GM19397 (cell line): Measurements from ENCODE around the gene ASB7.
"Not testable (repeated sequence)": the region's sequence is repeated elsewhere in the genome, so short reads cannot be mapped to it uniquely, and the experiment has no call there.

Experiments
- ATAC-seq: cut with Tn5 transposase; IDR thresholded peaks from one replicate; pipeline ENCODE4 v1.9.1; 2021; ENCODE audit warnings: mild to moderate bottlenecking, moderate library complexity; ENCODE audit not compliant: unreplicated experiment

ASB7 gene

DNA sequence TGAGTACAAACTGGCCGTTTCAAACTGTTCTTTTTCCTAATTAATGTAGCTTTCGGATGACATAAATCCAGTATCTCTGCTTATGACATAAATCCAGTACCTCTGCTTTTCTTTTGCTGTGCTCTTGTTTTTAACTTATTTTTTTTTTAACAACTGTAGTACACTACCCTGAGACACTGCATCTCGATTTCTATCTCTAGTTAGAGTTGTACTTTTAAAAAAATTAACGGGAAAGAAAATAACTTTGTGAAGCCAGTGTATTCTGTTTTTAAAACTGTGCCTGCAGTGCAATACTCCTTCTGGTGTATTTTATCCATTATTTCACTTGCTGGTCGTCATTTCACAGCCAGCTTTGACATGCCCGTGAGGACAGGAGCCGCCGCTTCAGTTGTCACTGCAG lies 46.6 kb downstream of the ASB7 start:
- ATAC-seq = no peak

DNA sequence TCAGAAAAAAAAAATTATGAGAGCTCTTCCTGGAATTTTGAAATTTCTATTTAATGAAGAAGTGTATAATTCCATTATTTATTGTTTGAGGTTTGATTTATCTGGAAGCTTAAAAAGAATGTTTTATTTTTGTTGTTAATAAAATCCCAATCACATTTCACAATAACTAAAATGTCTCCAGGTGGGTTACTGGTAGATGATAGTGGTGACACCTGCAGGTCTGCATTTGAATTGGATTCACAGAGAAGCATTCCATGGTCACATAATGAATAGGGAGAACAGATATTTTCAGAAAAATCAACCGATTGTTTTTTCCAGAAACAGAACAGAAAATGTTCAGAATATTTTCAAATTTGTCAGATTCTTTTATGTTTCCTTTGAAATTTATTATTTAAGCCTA lies 48.3 kb downstream of the ASB7 start:
- ATAC-seq = no peak

DNA sequence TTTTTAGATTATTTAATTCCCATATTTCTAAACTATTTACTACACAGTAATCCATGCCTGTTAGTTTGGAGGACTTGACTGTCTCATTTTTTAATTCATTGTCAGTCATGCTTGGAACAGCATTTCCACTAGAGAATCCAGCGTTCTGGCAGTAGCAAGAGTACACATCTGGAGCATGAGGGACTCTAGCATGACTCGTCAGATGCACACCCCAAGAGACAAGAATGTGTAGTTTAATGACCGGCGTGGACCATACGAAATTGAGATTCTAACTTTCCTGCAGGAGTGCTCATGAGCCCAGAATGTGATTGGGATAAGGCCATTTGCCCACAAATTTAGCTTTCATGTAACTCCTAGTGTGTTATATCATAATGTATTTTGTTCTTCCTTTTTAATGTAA lies 48.9 kb downstream of the ASB7 start:
- no peak for ATAC-seq

DNA sequence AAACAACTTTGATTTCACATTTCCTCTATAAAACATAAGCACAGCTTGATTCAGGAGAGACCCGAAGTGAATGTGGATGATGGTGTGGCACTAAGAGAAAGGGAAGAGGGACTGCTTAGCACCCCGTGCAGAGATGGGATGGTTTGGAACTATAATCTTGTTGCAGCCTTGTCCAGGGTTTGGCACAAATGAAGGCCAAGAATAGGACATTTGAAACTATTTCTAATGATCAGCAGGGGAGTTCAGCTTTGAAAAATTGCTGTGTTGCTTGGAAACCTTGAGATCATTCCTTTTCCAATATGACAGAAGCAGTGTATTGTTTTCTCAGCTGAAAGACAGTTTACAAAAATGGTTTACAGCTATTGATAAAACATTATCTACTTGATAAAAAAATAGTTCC lies 49.7 kb downstream of the ASB7 start:
- no peak for ATAC-seq

DNA sequence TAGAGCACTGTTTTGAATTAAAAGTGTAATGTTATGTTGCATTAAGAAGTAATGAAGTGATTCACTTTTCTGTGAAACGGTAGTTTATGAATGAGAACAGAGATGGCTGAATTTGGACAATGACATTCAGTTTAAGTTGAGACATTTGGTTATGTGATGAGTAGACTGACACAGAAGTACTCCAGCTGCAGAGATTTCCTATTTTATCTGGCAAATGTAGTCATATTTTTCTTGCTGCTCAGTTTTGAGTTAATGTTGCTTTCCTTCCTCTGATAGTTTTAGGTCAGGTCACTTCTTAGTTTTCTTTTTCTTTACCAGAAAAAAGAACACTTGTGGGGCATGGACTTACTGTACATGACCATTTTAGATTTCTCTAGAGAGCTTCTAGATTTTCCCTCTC lies 51.2 kb downstream of the ASB7 start:
- ATAC-seq = no peak

DNA sequence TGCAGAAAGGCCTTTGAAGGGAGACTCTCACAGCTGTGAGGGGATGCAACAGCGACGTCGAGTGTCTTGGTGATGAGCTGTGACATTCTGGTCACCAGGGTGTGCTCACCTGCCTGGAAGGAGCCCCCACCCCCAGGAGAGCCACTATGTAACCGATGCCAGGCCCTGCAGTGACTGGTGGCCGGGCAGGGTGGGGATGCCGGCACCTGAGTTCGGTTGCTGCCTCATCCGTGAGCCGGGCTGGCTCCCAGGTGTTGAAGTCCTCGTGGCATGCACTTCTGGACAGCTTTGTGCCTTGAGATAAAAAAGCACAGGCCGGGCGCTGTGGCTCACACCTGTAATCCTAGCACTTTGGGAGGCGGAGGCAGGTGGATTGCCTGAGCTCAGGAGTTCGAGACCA lies 56.5 kb downstream of the ASB7 start:
- no peak for ATAC-seq

DNA sequence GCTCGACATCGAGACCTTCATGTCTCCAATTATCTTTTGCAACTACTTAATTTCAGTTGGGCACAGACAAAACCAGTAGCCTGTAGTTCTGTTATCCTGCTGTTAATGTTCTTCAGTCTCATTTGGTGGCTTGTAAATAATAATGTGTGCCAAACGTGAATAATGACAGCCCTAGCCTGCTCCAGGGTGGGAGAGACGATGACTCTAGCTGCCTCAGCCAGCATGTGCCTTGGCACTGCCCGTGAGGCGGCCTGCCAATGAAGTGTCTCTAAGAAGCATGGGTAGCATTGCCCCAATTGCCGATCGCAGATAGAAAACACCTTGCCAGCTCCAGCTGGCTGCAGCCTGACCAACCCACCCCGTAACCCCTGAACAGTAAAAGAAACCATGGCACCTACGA lies 58.8 kb downstream of the ASB7 start:
- ATAC-seq = no peak

DNA sequence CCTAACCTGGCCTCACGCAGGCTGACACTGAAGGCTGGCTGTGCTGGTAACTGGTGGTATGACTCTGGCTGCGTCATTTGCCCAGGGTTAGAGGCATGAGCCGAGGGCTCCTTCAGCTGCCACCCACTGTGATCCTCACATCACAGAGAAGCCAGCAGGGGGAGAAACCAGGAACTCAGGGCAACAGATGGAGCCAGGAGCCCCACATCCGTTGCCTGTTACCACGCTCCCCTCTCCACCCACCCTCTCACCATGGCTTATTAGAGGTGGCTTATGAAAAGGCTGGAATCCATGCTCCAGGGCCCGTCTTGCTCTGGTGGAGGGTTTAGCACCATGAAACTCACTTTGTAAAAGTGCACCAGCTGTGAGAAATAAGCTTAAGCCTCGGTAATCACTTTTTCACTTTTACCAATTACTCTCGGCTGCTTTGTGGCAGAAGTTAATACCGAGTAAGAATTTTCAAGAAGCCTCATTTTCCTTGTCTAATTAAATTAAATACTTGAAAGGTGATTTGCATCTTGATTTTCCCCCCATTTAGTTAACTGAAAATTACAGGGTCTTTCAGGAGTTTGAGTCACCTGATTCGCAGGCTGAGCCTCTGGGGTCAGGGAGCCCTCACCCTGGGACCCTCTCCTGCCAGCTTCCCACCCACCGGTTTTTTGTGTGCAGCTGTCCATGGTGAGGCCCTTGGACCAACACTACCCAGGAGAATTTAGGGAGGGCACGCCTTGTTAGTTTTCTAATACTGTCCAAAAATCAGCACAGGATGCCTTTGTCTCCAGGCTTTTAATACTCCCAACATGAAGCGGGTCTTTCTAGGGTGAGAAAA lies 60.9 kb downstream of the ASB7 start:
- no peak for ATAC-seq

DNA sequence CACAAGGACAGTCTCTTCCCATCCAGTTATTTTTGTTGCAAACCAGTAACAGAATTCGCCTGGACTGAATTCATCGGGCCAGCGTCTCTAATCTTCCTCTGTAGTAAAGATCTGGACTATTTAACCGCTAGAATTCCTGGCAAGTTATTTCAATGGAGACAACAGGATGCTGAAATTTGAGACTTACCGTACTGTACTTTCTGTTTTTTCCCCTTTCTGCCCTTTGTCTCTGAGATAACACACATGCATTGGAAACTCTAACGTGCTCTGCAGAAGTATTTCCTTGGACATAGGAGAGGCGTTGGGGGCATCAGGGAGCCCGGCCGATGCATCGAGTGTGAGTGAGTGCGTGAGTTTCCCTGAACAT lies 61.5 kb downstream of the ASB7 start:
- ATAC-seq = no peak

DNA sequence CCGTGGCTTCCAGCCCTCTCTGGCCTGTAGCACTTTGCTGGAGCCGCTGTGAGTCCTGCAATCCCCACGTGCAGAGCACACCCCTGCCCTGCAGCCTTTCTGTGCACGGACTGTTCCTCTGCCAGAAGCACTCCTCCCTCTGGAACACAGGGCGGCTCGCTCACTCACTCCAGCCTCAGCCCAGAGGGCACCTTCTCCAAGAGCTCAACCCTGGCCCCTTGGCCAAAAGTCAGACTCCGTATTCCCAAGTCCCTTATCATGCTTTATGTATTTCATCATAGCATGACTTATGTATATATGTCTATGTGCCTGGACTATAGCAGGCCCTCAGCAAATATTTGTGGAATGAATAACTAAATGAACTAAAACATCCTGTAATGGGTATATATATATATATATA lies 63.2 kb downstream of the ASB7 start:
- ATAC-seq = no peak

DNA sequence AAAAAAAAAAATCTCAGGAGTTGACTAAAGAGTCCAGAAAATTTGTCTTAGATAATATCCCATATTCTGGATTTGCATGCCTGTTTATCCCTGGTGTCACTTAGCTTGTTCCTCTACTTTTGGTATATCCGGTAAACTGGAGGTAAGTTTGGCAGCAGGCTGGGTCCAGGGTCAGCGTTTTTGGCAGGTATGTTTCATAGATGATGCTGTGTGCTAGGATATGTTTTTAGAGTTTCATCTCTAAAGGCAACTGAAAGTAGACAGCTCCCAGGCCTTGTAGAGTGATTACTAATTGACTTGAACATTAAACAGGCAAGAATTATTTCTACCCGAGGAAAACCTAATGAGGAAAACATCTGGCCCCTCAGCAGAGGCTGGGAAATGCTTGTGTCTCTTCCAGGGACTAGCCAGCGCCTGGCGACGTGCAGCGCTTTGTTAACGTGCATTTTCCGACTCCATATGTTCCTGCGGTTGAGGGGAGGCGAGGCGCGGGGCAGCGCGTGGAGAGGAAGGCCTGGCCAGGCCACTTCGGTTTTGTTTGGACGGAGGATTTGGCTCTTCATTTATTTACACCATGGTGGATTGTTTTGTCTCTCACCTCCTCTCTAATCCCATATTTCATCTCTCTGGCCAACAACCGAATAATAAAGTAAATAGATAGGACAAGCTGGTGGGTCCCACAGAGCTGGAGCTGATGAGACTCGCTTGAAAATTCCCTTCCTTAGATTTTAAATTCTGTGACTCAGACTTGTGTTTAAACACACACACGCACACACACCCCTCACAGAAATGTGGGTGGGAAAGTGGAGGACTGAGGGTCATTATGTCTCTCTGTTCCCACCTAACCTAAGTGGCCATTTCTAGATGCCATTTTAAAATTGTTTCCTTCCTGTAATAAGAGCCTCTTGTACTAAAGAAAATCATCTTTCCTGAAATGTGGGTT lies 65.3 kb downstream of the ASB7 start:
- ATAC-seq = no peak

DNA sequence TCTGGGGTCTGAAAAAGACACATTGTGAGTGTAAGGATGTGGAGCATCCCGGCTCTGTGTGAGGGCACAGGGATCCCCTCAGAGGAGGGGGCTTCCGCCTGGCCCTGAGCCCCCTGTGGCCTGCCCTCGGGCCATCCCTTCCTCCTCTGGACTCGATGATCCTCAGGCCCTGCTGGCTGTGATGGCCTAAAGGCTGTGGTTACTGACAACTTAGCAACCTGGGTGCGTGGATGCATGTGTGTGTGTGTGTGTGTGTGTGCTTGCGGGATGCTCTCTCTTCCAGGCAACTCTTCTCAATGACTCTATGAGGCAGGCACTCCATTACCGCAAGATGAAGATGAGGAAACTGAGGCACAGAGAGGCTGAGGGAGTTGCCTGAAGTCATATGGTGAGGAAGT lies 66.0 kb downstream of the ASB7 start:
- ATAC-seq = no peak

DNA sequence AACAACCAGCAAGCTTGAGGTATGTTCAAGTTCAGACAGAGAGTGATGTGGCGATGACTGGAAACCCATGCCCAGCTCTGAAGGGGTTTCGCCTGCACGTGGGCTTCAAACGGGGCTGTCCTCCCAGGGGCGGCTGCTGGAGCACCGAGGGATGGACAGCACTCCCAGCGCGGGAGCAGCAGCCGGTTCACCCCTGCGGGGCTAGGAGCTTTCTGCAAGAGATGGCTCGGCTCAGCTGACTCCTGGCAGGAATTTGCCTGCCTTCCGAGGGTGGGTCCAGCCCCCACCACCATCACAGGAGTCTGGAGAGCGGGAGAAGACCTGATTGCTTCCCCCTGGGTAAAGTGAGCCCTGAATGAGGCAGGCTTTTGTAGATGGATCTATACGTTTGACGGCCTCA lies 66.9 kb downstream of the ASB7 start:
- ATAC-seq = no peak

DNA sequence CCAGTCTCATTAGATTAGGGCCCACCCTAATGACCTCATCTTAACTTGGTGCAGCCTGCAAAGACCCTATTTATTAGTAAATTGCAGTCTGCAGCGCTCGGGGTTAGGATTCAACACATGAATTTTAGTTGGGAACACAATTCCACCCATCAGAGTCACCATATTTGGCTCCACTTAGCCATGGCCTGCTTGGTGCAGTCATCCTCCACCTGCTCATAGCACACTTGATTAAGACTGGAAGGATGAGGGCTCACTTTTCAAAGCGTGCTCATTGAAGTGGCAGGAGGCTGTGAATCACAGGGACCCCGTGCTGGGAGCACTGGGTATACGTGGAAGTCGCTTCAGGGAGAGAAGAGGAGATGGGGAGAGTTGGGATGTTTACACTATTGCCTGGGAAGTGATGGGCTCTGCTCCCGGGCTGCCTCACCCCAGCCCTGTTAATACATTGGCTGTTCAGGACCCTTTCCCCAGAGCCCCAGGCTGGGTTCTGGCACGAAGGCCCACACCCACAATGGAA lies 68.2 kb downstream of the ASB7 start:
- no peak for ATAC-seq

DNA sequence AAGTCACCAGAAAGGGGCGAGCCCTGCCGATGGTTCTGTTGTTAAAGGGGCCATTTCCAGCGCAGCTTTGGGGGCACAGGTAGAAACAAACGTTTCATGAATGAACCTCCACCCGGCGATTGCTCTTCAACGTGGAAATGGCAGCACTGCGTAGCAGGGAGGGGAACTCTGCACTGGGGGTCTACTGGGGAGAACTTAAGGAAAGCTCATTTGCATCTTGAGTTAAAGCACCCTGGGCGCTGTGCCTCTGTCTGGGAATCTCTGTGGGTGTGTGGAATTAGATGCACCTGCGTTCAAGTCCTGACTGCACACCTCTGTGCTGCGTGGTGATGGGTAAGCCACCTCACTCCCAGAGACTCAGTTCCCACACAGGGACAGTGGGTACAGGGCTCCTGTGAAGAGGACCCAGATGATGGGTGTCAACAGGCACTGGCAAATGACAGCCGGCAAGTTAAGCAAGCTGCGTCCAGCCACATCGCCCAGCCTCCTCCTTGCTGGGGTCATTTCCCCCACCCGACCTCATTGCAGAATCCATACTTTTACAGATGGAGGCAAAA lies 68.8 kb downstream of the ASB7 start:
- ATAC-seq = no peak

DNA sequence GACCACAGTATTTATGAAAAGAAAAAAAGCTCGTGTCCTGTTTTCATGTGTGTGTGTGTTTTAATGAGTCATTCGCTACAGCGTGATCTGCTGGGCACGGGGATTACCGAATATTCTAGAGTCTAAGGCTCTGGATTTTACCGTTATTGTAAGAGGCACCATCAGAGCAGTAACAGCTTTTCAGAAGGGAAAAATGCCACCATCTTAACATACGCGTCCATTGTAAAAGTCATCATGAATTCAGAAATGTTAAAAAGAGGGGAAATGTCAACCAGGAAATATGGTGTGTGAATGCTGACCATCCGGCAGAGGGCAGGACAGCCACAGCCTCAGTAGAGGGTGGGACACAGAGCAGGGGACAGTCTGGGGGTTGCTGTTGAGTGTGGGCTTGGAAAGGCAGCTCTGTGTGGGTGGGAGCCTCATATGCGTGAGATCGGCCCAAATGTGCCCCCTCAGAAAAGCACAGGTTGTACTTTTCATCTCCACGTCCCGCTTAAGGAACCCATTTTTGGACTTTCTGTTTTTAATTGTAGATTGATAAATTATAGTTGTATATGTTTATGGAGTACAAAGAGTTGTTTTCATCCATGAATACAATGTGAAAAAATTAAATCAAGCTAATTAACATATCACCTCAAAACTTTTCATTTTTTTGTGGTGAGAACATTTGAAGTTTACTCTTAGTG lies 69.6 kb downstream of the ASB7 start:
- ATAC-seq = no peak

DNA sequence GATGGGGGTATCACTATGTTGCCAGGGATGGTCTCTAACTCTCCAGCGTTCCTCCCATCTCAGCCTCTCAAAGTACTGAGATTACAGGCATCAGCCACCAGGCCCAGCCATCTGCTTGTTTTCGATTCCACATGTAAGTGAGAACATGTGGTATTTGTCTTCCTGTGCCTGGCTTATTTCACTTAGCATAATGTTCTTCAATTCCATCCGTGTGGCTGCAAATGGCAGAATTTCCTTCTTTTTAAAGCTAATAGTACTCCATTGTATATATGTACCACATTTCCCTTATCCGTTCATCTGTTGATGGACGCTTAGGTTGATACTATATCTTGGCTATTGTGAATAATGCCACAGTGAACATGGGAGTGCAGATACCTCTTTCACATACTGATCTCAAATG lies 70.6 kb downstream of the ASB7 start:
- ATAC-seq = no peak

DNA sequence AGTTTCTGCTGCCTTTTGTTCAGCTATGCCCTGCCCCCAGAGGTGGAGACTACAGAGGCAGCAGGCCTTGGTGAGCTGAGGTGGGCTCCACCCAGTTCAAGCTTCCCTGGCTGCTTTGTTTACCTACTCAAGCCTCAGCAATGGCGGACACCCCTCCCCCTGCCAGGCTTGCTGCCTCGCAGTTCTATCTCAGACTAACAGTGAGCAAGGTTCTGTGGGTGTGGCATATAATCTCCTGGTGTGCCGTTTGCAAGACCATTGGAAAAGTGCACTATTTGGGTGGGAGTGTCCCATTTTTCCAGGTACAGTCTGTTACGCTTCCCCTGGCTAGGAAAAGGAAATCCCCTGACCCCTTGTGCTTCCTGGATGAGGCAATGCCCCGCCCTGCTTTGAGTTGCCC lies 76.8 kb downstream of the ASB7 start:
- ATAC-seq = not testable (repeated sequence)

DNA sequence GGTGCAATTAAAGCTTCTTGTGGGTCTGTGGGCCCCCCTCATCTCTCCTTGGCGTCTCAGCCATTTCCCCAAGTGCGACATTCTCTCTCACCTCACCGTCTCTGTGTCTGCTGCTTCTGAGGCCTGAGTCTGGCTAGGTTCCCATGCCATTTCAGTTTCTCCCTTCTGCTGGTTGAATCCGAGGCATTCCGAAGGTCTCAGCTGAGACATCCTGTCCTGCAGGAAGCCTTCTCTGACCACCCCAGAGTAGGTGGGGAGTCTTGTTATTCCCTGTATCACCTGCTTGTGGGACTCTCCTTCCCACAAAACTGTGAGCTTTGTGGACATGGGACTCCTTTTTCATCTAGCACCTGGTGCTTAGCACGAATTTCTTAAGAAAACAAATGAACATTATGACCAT lies 78.3 kb downstream of the ASB7 start:
- no peak for ATAC-seq

DNA sequence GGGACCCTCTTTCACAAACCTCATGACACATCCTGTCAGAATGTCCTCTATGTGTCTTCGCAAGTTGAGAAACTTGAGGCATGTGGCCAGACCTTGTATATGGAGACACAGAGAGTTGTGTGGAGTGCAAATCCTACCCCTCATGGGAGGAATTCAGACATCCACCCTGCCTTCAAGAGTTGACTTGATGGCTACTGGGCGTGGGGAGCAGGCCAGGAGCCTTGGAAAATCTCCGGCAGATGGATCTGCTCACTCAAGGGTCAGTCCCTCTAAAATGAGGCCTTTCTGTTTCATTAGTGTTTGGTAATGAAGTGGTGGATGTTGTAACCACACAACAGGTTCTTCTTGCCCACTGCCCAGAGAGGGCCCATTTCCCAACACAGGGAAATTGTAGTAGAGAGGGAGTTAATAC lies 79.0 kb downstream of the ASB7 start:
- ATAC-seq = no peak

DNA sequence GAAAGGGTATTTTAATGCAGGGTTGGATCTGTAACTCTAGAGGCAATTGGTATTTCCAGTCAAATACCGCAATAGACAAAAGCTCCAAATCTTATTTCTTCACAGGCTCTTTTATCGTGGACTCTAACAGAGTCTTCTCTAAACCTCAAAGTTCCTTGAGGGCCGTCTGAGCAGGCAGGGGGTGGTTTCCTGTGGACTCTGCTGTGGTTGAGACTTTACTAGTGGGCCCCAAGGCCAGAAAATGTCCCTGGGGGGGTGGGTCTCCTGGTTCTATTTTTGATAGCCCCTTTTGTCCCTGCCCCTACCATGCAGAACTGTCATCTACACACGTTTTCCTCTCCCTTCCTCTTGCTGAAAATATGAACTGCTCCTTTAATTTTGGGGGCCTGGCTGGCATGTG lies 80.1 kb downstream of the ASB7 start:
- no peak for ATAC-seq
